NCI-H1417 (cell line): Measurements from ENCODE around the gene VTI1A.
"Not testable (repeated sequence)": the region's sequence is repeated elsewhere in the genome, so short reads cannot be mapped to it uniquely, and the experiment has no call there.

Experiments used
- DNase-seq, 3 experiments: peaks; one replicate each; lab custom pipeline; 2025; lab: John Stamatoyannopoulos, UW

VTI1A gene

DNA sequence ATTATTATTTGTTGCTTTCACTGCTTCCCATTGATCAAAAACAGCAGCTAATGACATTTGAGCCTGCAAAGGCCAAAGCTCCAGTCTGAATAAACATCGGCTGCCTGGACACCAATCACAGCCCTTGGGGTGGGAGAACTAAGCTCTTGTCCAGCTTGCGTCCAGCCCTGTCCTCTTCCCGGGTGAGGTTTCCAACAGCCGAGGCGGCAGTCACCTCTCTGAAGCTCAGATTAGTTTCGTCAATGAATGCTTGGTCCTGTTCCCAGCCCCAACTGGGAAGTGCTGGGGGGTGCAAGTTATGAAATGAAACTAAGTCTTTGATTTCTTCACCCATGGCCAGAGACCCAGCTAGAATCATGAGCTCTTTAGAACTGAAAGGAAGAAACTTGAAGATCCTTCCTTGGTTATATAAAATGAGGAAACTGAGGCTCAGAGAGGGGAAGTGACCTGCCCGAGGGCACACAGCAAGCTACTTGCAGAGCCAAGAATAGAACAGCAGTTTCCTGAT, 389.0 kb downstream of the VTI1A start:
- DNase-seq: no peak

DNA sequence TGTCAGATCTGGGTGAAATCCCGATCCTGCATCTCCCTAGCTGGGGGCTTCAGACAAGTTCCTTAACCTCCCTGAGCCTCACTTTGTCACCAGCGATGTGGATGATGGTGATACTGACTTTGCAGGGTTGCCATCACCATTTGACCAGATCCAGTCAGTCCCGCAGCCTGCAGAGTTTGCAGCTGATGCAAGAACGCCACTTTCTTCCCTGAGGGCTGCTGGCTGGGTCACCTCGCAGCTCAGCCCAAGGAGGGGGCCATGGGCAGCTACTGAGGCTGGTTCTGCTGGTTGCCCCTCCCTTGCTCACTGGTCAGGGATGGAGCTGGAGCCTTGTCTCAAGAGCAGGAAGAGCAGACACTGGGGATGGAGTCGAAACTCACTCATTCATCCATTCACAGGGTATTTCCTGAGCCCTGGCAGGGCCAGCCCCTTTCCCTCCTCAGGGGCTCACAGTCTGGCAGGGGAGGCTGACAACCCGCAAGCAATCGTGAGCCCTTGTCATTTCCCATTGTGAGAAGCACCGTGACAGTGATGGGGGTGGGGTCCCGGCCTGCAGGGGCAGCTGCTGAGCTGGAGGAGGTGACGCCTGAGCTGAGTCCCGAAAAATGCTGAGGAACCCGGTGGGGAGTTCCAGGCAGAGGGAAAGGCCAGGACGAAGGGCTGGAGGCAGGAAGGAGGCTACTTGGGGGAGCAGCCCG, 391.9 kb downstream of the VTI1A start:
- no peak for DNase-seq

DNA sequence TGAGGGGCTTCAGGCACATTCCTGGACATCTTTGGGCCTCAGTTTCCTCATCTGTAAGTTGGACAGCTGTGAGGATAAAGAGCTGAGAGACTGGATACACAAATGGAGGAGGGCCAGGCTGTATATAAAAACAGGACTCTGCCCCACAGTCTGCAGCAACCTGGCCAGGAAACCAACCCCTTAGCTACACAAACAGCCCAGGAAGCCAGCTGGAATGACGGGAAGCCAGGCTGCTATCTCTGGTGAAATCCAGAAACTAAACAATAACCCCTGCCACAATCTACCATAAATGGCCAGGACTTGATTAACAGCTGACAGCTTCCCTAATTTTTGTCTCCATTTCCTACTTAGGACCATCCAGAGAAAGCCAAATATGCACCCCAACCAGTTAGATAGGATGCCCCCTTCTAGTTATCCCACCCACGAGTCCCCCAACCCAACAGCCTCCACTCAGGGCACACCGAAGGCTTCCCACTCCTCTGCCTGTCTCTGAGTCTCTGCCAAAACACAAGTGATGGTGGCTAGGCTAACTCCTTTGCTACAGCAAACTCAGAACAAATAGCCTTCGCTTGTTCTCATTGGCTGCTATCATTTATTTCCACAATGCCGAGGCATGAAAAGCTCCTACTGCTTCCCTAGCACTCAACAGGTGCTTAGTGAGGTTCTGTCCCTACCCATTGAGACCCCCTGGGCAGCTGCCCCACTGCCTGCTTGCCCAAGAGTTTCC, 393.1 kb downstream of the VTI1A start:
- DNase-seq: no peak

DNA sequence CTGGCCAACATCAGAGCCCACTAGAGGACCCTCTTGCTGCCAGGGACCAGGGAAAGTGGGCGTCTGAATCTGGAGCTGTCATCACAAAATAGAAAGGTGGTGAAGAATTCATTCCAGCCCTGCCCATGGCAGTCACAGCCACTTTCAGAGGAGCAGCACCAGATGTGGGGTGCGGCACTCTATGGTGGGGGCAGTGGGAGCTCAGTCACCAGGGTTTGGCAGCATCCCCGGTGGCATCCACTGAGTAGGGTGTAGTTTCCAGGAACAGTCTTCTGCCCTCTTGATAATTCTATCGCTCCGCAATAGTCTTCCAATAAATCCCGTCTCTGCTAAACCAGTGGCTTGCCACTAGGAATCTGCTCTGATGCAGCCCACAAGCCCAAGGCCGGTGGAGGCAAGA, 394.5 kb downstream of the VTI1A start:
- DNase-seq: no peak

DNA sequence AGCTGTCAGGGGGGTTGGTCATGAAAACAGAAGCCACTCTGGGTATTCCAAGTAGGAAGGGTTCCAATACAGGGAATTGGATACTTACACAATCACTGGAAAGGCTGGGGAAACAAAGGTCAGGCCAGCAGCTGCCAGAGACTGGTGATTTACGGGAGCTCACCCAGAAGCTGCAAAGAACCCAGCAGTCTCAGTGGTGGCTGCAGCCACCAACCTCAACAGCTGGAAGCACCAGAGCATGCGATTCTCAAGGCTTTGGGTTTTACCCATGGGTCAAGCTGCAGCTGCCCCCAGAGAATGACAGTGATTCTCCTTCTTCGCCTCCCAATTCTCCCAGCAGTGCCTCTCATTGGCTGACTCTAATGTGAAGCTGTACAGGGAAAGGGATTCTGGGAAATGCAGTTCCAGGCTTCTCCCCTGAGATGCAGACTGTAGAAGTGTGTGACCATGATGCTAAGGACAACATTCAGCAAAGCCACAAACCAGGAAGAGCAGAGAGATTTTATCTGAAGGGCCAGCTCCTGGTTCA, 395.9 kb downstream of the VTI1A start:
- DNase-seq: no peak

DNA sequence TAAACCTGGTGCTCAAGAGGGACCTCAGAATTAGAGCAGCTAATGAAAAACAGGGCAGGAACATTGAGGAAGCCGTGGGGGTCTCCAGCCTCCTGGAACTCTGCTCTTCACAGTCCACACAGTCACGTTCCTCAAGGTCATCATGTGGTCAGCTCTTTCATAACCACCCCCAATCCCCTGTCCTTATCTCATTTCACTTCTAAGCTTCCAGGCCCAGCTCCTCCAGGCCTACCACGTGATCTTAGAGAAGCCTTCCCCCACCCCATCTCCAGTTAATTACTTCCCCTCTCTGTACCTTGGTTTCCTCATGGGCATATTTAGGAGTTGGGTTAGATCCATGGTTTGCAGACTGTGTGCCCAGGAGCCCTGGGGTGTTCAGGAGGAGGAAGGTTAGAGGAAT, 396.6 kb downstream of the VTI1A start:
- DNase-seq: no peak

DNA sequence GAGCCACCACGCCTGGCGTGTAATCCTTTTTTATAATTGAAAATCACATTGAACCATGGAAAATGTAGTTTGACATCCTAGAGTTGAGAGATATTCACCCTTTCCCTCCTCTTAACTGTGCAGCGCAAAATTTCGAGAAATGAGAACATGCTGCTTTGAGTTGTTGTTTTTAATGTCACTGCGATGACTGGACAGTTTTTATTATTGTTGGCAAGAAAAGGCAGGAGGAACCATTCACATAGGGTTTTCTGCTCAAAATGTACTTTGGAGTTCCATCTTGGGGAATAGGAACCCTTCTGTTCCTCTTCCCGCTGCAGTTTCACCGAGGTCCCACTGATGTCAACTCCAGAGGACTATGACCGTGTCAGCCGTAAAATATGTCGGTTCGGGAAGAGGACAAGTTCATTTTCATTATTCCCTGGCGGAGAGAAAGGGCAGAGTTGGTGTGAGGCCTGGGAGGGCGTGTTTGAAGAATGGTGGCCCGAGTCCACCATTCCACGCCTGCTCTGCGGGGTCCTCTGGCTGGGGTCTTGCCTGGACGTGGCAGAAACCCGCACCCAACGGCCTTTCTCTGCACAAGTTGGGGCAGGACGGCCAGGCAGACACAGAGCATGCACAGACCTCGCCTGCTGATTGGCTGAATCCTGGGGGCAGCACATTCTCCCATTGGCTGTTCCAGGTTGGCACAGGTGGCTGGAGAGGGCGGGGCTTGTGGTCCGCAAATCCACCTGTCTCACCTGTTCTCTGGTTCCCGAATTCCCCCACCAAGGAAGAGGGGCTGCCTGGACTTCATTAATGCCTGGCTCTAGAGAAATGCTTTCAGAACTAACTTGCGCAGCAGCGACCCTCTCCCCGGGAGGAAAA, 397.9 kb downstream of the VTI1A start:
- DNase-seq: no peak

DNA sequence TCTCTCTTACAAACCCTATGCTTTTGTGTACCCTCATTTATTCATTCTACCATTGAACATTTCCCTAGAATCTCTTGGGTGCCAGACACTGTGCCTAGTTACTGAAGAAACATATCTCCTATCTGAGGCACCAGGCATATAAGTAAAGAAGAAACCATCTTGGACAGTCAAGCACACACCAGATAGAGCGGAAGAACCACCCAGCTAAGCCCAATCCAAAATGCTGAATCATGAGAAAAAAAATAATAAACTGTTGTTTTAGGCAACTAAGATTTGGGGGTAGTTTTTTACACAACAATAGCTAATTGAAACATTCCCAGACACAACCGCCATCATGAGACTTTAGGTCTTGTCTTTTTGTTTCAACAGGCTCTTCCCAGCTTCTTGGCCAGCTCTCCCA, 400.8 kb downstream of the VTI1A start:
- no peak for DNase-seq

DNA sequence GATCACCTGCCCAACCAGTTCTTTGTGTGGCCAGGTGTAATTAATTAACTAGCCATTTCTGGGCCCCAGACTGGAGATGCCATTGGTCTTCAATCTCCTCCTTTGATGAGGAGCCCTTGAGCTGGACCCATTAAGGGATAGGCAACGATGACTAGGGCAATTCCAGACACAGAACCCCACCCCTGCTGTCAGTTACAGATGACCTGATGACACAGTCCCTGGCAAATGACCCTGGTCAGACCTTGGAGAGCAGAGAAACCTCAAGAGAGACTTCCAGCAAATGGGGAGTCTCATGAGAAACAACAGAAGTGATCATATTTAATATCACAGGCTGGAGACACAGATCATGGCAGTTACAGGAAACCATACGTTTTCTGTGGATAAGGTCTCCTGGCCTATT, 401.2 kb downstream of the VTI1A start:
- no peak for DNase-seq

DNA sequence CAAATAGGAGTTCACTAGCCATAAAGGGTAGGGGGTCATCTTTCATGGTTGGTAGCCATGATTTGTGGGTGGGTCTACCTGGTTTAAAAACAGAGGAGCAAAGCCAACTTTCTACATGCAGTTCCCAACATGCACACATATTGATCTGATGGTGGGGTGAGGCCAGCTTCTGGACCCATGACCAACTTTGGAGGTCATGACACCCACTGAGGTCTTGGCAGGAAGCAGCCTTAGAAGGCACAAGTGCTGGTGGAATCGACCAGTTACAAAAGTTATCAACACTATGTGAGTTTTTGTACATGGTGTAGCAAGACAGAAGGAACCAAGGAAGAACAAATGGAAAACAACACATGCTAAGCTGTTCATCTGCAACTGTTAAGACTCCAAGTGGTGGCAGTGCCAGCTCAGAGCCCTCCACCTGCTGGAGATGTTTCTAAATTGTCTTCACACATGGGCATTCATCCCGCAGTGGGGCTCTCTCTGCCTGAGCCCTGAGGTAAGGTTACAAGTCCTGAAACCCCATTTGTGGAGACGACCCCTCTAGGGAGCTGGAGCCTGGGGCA, 401.9 kb downstream of the VTI1A start:
- DNase-seq: no peak

DNA sequence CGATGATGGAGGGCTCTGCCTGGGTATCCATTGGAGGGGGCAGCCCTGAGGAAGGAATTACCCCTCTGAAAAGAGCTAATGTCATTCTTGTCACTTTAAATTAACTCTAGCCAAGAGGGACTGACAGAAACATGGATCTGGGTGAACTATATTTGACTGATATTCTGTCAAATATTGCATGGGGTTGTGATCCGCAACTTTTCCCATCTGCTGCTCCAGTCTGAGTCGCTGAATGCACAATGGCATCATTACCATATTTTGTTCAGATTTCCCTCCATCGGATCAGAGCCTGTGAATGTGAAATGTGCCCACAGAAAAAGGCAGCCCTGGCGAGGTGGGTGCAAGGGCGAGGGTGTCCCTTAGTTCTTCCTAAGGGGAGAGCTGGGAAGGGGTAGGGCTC, 402.5 kb downstream of the VTI1A start:
- no peak for DNase-seq

DNA sequence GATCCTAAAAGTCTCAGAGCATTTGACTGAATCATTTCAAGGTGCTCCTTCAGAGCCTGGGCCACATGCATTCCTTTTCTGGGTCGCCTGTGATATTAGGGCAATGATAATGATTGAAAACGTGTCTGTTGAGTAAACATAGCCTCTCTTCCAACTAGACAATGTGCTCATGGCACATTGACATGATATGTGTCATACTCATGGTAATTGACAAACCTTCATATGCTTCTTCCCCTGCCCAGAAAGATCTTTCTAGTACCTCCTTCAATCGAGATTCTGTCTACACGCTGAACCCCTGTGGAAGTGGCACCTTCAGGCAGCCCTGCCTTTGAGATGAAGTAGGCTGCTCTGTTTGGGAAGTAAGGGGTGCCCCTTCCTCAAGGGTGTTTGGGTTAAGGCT, 404.2 kb downstream of the VTI1A start:
- no peak for DNase-seq

DNA sequence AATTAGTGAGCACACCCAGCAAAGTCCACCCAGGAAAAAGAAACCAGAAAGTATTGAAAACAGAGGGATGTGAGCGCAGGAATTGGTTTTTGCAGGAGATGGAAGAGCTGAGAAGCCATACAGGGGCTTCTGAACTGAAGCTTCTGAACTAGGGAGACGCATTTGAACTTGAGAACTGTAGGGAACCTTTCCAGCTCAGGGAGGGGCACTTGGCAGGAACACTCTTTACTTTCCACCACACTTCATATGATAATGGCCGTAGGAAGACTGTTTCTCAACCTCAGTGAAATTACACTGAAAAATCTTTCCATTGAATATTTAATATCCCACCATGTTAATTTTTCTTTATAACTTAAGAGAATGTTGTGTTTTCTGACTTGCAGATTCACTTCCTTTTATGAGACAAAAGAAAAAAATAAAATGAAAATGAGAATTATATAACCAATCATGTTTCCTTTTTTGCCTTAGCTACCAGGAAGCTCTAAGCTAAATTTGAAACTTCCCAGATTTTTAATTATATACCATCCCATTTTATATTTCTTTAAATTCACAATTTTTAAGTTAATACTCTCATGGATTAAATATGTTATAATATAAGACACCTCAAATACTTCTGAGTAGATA, 404.7 kb downstream of the VTI1A start:
- no peak for DNase-seq

DNA sequence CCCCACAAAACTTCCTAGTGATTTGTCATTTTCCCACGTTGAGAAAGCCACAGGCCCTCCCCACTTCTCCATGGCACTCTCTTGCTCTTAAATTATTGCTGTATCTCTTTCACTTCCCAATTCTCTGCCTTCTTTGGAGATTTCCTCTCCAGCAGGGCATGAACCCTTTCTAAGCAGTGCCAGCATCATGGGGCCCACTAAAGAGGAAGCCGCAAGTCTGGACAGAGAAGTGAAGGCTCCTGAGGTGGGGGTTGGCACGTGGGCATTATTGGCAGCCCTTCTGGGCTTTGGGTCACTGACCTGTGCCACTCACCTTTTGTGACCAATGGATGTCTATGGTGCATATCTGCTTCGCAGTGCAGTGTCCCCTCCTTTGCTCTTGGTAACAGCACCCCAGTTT, 405.3 kb downstream of the VTI1A start:
- no peak for DNase-seq

DNA sequence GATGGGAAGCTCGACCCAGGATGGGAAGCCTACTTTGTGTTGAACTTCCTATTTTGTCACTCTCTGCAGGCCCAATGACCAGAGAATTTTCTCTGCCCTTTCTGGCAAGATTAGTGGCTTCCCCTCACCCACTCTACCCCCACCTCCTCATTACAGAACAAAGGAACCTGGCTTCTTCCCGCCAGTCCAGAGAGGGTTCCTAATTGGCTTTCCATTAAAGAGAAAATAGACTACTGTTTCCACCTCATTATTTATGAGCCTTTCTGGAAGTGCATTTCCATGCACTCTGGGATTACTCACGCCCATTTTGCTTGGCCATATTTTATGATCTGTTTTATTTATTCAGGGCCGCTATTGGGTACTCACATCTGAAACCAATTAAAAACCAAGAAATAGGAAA, 408.1 kb downstream of the VTI1A start:
- peak in 1 of 3 experiments; percentile 34 for DNase-seq

DNA sequence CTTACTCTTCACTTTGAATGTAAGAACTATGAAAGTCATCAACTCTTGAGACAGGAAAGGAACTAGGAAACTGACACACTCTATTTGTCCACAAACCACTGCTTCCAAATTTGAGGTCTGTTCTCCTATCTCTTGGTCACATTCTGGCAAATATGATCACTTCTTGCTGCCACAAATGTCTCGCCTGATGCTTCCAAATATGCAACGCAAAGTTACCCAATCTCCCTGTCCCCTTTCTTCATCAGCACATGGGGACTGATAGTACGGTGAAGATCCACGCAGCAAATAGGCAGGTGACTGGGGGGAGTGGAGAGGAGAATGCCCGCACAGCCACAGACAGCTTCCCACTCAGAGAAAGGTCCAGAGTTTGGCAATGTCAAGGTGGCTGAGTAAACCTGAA, 410.5 kb downstream of the VTI1A start:
- no peak for DNase-seq

DNA sequence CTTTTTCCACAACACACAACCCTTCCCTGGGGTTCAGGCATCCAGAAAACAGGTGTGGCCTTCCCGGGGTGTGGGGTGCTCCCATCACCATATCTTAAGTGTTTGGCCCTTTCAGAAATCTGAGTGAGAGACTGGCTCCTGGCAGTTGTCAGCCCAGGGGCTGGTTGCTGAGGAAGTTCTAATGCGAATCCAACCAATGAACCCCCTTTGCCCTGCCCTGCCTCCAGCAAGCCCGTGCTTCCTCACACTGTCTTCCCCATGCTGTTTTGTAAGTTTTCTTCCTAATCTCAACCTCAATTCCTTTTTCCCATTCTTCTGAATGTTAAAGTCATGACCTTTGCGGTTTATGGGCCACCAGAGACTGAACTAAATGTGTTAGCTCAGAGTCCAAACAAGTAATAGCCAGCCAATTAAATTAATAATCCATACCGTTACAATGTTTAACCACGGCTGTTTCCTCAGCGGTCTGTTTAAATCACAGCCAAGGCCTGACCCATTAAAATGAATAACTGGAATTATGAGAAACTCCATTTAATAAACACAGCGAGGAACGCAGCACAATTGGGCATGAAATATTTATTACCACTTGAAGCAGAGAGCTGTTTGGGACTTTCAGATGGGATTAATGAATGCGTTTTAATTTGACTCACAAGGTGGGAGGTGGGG, 412.1 kb downstream of the VTI1A start:
- no peak for DNase-seq

DNA sequence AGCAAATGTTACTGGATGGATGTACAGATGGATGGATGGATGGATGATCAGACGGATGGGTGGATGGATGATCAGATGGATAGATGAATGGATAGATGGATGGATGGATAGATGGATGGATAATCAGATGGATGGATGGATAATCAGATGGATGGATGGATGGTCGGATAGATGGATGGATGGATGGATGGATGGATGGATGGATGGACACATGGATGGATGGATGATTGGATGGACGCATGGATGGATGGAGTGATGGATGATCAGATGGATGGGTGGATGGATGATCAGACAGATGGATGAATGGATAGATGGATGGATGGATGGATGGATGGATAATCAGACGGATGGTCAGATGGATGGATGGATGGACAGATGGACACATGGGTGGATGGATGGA, 412.8 kb downstream of the VTI1A start:
- no peak for DNase-seq

DNA sequence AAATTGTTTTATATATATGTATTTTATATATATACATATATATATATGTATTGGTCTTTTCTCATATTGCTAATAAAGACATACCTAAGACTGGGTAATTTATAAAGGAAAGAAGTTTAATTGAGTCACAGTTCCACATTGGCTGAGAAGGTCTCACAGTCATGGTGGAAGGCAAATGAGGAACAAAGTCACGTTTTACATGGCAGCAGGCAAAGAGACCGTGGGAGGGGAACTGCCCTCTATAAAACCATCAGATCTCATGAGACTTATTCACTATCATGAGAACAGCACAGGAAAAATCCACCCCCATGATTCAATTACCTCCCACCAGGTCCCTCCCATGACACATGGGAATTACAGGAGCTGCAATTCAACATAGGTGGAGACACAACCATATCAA, 416.4 kb downstream of the VTI1A start:
- not testable (repeated sequence) for DNase-seq
